ENCODE data around the gene RPP30.

RPP30 gene

GRCh38 chr10:90871766-90872647 is at the start of gene RPP30:
Gene RPP30 (plus strand): TSS chr10:90871974. CDS start chr10:90871987, 13 bp downstream.
- DNase-seq (ENCODE audit: low read depth in 1 of 2, low spot score in 1 of 2) = peak; percentile 58 to 73

GRCh38 chr10:90822508-90822907 is 49.3 kb upstream of the RPP30 start:
- no peak for DNase-seq (ENCODE audit: low read depth in 1 of 2, low spot score in 1 of 2)

- DNase-seq (ENCODE audit: low read depth in 1 of 2, low spot score in 1 of 2) = no peak
Observed at GRCh38 chr10:90832111-90832510, 39.7 kb upstream of the RPP30 start.

- no peak for DNase-seq (ENCODE audit: low read depth in 1 of 2, low spot score in 1 of 2)
Observed at GRCh38 chr10:90834326-90834725, 37.4 kb upstream of the RPP30 start.

GRCh38 chr10:90837486-90837885 is 34.3 kb upstream of the RPP30 start:
- no peak for DNase-seq (ENCODE audit: low read depth in 1 of 2, low spot score in 1 of 2)

- DNase-seq (ENCODE audit: low read depth in 1 of 2, low spot score in 1 of 2) = no peak
Observed at GRCh38 chr10:90842725-90843124, 29.0 kb upstream of the RPP30 start.

GRCh38 chr10:90845726-90846125 is 26.0 kb upstream of the RPP30 start:
- DNase-seq (ENCODE audit: low read depth in 1 of 2, low spot score in 1 of 2) = no peak

- no peak for DNase-seq (ENCODE audit: low read depth in 1 of 2, low spot score in 1 of 2)
Observed at GRCh38 chr10:90846746-90847145, 25.0 kb upstream of the RPP30 start.

GRCh38 chr10:90847436-90847835 is 24.3 kb upstream of the RPP30 start:
- no peak for DNase-seq (ENCODE audit: low read depth in 1 of 2, low spot score in 1 of 2)

GRCh38 chr10:90849956-90850749 is 21.6 kb upstream of the RPP30 start:
- DNase-seq (ENCODE audit: low read depth in 1 of 2, low spot score in 1 of 2) = no peak

- DNase-seq (ENCODE audit: low read depth in 1 of 2, low spot score in 1 of 2) = no peak
Observed at GRCh38 chr10:90855126-90855525, 16.6 kb upstream of the RPP30 start.

- no peak for DNase-seq (ENCODE audit: low read depth in 1 of 2, low spot score in 1 of 2)
Observed at GRCh38 chr10:90856261-90856660, 15.5 kb upstream of the RPP30 start.

- no peak for DNase-seq (ENCODE audit: low read depth in 1 of 2, low spot score in 1 of 2)
Observed at GRCh38 chr10:90856964-90857634, 14.7 kb upstream of the RPP30 start.

- peak; percentile 32 to 54 for DNase-seq (ENCODE audit: low read depth in 1 of 2, low spot score in 1 of 2)
Observed at GRCh38 chr10:90857635-90858460, 13.9 kb upstream of the RPP30 start, which contains the start of gene HTR7. Gene HTR7 (minus strand): TSS chr10:90858039. CDS start chr10:90857671, 368 bp downstream.

- DNase-seq (ENCODE audit: low read depth in 1 of 2, low spot score in 1 of 2) = no peak
Observed at GRCh38 chr10:90858461-90858968, 13.3 kb upstream of the RPP30 start.

- no peak for DNase-seq (ENCODE audit: low read depth in 1 of 2, low spot score in 1 of 2)
Observed at GRCh38 chr10:90859321-90859751, 12.4 kb upstream of the RPP30 start.

- DNase-seq (ENCODE audit: low read depth in 1 of 2, low spot score in 1 of 2) = no peak
Observed at GRCh38 chr10:90860790-90861189, 11.0 kb upstream of the RPP30 start.

GRCh38 chr10:90862908-90863514 is 8.8 kb upstream of the RPP30 start:
- no peak for DNase-seq (ENCODE audit: low read depth in 1 of 2, low spot score in 1 of 2)

GRCh38 chr10:90865401-90865800 is 6.4 kb upstream of the RPP30 start:
- DNase-seq (ENCODE audit: low read depth in 1 of 2, low spot score in 1 of 2) = no peak

- no peak for DNase-seq (ENCODE audit: low read depth in 1 of 2, low spot score in 1 of 2)
Observed at GRCh38 chr10:90866050-90866598, 5.7 kb upstream of the RPP30 start.

Measured in stimulated activated CD4-positive, alpha-beta T cell treated with anti-CD3 and anti-CD28 coated beads, Interleukin-15, amount 100 ng/mL, for 1 hour (primary cell).